NCI-H2107 (cell line): ENCODE data around the gene RDH11.
"Not testable (repeated sequence)": the region's sequence is repeated elsewhere in the genome, so short reads cannot be mapped to it uniquely, and the experiment has no call there.

Experiments
- DNase-seq: peaks from one replicate; lab custom pipeline; 2025; lab: John Stamatoyannopoulos, UW

Gene RDH11

GRCh38 chr14:67703997-67704396 lies 8.4 kb upstream of the RDH11 start:
- DNase-seq, result no peak

- DNase-seq, result not testable (repeated sequence)
Measured at GRCh38 chr14:67701492-67701891, 5.9 kb upstream of the RDH11 start, which contains the start of gene RDH12. TSS of gene RDH12 (plus strand) at chr14:67701886. CDS start at chr14:67722643, 20,757 bp downstream.

- no peak for DNase-seq
Measured at GRCh38 chr14:67698179-67698578, 2.6 kb upstream of the RDH11 start.

DNA sequence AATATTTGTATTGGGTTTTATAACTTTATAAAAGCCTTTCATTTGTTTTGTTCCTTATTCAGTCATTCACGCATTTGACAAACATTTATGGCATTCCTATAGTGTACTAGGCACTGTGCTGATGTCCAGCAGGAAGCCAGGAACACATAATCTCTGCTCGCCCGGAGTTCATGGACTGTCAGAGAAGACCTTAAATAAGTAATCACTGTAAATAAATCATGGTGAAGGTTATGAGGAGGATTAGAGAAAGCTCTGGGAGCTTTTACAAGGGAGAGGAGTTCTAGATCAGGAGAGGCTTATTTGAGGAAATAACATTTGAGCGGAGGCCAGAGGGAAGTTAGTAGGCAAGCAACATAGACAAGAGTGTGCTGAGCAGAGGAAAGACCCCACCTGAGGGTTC lies 1.4 kb upstream of the RDH11 start:
- DNase-seq, result no peak

- peak; percentile 70 for DNase-seq
Measured at GRCh38 chr14:67694791-67695393, 672 bp downstream of the RDH11 start.

DNA sequence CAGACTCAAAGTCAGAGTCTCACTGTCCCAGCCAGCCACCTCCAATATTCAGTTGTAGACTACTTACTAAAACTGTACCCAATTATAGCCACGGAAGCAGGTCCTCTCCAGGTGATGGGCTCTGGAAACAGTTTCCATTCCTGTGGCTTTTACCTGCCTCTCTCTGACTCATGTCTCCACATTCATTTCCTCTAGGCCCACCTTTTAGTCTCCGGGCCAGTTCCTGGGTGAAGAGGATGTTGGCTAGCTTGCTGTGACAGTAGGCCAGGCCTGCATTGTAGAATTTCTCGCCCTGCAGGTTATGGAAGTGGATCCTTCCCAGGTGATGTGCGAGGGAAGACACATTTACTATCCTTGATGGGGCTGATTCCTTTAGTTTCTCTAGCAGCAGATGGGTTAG lies 5.6 kb downstream of the RDH11 start:
- no peak for DNase-seq

DNA sequence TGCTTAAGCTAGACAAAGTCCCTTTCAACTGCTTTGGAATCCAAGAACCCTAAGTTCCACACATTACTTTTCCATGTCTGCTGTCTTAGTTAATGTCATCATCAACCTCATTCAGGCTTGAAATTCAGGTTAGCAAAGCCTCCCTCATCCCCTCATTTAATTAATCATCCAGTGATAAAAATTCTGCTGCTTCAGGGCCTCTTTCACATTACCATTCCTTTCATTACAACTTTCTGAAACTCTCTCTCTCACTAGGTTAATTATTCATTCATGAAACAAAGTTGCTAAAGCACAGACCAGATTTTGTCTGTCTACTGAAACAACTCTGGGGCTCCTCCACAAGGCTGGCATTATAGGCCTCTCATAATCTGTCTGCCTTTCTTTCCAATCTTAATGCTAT lies 11.7 kb downstream of the RDH11 start:
- no peak for DNase-seq

- DNase-seq, result no peak
Measured at GRCh38 chr14:67680941-67681340, 14.6 kb downstream of the RDH11 start.

DNA sequence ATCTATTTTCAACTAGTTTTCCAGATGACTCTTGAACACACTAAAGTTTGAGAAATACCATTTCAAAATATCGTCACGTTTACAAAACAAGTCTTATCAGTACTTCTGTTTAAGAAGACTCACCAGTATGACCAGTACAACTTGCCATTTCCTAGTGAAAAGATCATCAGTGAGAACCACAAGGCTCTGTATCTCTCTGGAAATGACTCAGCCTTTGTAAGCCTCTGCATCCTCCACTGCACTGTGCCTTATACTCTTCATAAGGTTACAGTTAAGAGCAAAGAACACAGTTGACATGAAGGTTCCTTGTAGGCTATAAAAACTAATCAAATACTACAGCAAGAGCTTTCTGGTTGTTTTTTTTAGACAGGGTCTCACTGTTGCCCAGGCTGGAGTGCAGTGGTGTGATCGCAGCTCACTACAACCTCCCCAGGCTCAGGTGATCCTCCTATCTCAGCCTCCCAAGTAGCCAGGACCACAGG lies 15.4 kb downstream of the RDH11 start:
- DNase-seq, result no peak

- no peak for DNase-seq
Measured at GRCh38 chr14:67679006-67679405, 16.6 kb downstream of the RDH11 start.

DNA sequence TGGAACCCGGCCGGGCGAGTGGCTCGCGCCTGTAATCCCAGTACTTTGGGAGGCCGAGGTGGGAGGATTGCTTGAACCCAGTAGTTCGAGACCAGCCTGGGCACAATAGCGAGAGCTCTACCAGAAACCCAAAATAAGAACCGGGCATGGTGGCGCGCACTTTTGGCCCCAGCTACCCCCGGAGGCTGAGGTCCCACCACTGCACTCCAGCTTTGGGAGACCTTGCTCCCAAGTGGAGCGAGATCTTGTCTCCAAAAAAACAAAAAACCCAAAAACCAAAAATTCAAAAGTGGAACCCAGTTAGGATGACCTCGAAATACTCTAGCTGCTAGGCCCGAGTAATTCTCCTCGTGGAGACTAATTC lies 20.4 kb downstream of the RDH11 start:
- DNase-seq, result no peak

DNA sequence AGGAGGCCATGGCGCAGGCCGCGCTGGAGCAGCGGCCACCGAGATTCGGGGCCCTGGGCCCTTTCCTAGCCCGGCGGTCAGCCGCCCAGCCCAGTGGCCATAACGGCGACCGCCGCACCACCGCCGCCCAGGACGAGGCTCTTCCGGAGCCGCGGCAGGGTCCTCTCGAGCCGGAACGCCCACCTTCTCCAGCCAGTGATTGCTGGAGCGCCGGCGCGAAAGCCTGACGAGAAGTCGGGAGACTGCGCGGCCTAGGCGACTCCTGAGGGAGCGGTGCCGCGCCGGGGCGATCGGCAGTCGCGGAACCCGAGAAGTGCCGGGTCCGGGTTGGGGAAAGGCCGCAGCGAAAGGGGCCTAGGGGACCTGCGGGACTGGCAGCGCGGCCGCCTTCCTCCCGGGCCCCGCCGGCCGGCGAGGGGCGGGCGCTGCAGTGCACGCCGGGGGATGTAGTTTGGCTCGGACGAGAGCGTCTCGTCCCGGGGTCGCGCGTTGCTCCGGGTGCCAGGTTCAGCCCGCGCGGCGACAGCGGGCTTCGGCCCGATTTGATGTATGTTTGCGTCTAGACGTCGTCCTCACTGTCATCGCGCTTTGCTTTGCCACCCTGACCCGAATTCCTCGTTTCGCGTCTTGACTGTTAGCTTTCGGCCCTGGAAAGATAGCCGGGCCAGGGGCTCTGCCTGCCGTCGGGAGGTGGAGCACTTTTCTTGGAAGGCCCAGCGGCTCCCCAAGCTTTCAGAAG lies 20.9 kb downstream of the RDH11 start, which contains the start of gene VTI1B:
Gene VTI1B (minus strand): TSS at position 153 of the 739 bp plus-strand sequence. CDS start 143 bp downstream, at position 10.
- DNase-seq, result peak; percentile 77

DNA sequence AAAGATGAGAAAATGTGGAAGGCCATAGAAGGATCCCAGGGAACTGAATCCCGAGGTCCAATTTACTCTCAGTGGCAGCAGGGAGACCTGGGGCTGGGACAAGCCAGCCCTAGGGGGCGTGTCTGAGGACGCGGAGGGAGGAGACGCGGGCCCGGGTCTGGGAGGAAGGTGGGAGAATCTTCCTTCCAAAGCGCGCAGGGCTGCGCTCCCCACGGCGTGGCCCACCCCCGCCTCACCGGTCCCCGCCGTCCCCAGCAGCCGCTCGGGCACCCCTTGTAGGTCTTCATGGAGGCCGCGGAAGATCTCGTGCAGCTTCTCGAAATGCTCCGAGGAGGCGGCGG lies 21.5 kb downstream of the RDH11 start:
- DNase-seq, result peak; percentile 55

- no peak for DNase-seq
Measured at GRCh38 chr14:67673451-67673850, 22.1 kb downstream of the RDH11 start.

- DNase-seq, result no peak
Measured at GRCh38 chr14:67668559-67668958, 27.0 kb downstream of the RDH11 start.

DNA sequence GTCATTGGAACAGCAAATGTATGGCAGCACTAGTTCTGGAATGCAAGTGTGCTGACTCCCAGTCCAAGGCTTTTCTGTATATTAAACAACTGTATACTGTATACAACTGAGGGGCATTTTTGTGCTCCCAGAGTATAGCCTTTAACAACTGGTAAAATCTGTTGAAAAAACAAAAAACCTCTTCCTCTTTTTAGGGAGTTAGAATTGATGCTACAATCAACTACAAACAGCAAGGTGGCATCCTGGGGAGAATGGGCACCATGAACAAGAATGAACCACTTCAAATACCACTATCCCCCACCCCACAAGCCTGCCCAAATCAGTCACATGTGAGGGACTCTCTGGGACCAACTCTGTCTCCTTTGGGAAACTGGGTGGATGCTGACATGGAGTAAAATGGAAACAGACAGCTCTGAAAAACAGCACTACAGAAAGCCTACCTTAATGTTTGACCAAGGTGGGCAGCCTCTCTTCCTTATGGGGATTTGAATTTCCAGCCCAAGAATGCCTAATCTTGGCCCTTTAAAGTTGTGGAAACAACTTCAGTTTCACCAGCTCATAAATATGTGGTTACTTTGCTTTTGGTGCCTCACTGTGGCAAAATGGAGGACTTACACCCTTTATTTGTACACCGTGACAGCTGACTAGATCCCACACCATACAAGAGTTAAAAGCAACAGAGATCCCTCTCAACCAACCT lies 28.7 kb downstream of the RDH11 start:
- DNase-seq, result peak; percentile 44

DNA sequence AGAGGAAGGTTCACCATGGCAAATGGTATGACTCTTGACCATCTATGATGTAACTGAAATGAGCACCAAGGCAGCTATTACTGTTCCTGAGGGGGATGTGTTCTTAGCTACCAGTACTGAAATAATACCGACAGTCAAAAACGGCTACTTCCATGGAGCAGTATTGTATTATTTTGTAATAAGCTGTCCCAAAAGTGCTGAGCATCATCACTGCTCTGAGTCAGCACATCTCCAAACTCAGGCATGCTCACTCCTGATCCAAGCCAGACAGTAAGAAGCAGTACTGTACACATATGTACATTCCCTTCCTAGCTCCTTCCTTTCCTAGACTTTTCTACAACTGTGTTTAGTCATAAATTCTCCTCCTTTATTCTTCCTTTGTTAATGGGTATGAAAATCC lies 29.7 kb downstream of the RDH11 start:
- no peak for DNase-seq

DNA sequence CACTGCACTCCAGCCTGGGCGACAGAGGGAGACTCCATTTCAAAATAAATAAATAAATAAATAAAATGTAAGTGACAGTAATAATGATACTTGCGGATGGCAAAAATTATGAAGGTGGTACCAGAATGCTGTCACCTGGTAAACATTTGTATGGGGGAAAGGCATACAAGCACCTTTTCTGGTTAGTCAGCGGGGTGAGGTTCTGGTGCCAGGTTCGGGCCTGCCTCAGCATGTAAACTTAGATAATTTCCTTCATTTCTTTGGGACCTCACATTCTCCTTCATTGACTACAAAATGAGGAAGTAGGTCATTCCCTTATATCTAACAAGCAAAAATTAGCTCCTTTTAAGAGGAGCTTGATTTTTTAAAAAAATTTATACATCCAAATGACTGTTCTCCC lies 31.9 kb downstream of the RDH11 start:
- DNase-seq, result no peak

- no peak for DNase-seq
Measured at GRCh38 chr14:67653651-67654280, 41.8 kb downstream of the RDH11 start.

DNA sequence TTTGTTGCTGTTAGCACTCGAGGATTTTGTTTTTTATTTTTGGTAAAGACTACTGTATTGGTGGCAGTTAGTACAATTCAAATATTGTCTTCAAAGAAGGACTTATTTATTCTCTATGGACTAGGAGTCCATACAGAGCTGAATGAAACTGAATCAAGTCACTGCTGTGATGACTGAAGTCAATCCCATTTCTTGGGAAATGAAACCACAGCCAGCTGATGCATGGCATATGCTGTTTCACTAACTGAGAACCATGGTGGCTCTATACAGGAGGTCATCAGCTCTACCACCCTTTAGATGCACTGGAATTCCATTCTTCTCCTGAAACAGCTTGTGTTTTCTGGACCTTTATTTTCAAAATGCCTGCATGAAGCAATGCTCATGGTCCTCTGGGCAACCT lies 43.4 kb downstream of the RDH11 start:
- no peak for DNase-seq

DNA sequence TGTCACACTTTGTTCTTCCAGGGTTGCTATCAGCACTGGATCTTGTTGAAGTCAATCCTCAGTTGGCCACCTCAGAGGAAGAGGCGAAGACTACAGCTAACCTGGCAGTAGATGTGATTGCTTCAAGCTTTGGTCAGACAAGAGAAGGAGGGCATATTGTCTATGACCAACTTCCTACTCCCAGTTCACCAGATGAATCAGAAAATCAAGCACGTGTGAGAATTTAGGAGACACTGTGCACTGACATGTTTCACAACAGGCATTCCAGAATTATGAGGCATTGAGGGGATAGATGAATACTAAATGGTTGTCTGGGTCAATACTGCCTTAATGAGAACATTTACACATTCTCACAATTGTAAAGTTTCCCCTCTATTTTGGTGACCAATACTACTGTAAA lies 44.9 kb downstream of the RDH11 start:
- no peak for DNase-seq

- no peak for DNase-seq
Measured at GRCh38 chr14:67650151-67650550, 45.4 kb downstream of the RDH11 start.

DNA sequence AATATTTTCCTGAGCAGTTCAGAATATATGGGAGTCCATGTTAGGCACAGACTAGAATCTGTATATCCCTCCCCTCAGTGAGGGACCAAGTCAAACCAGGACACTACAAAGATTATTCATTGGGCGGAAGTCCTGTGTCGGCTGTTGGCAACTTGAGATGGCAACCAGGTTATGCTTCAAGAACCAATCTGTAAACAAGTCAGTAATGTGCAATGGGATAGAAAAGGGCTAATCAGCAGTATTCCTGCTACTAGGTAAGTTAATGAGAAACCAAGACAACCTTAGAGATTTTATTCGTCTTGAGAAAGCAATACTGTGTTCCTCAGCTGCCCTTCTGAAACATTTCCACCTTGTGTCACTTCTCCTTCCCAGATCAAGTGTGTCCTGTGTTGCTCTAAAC lies 49.4 kb downstream of the RDH11 start:
- DNase-seq, result no peak
